SHP77 (cell line): ENCODE results near the gene USPL1.
A peak's percentile ranks its signal among the peaks of the same experiment; 100 is the strongest.

Source experiments
- DNase-seq, 2 experiments: peaks; one replicate each; lab custom pipeline; 2025; lab: John Stamatoyannopoulos, UW

The USPL1 gene

DNA sequence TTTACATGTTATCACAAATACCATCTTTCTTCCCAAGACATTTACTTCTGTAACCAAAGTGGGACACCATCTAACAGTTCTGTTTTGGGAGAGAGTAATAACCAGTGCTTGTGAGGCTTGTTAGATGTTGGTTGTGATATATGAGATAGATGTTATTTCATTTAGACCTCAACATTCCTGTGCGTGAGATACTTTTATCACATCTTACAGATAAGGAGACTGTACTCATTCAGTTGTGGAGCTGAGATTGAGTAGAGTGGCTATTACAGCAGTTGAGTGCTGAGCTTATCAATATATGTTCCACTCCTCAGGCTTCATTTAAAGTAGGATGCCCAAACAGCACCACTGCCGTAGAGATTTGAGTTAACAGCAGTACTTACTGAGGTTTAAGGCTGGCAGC lies 43.1 kb downstream of the USPL1 start:
- no peak for DNase-seq

DNA sequence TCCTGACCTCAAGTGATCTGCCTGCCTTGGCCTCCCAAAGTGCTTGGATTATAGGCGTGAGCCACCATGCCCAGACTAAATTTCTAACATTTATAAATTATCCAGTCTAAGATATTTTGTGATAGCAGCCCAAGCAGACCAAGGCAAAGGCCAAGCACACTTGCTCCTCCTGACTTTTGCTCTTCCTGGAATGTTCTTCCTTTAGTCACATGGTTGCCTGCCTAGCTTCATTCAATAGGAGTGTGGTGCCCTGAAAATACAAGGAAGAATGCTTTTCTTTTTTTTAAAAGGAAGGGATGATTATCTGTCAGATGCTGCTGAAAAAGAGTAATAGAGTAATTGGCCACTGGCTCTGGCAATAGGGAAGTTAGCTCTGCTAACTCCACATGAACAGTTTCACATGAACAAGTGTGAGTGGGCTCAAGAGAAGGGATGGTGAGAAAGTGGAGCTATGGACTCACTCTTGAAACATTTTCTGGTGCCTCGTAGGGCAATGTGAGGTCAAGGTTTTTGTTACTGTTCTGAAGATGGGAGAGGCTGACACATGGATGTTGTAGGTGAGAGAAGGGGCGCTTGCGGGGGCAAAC lies 47.1 kb downstream of the USPL1 start:
- no peak for DNase-seq

DNA sequence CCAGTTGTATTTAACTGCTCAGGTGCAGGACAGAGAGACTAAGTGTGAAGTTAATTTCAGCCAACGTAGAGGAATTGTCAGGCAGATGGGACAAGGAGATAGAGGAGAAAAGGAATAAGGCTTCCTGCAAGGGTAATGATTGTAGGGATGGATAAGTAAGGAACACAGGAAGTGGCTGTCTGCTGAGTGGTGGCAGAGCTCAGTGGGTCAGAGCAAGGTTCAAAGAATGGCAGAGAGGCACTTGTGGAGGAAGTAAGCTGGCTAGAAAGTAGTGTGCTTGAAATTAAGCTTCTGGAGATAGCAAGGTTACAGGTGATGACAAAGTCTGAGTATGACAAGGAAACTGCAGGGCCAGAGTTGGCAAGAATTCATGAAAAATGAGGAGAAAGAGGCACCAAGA lies 47.9 kb downstream of the USPL1 start:
- DNase-seq = no peak

DNA sequence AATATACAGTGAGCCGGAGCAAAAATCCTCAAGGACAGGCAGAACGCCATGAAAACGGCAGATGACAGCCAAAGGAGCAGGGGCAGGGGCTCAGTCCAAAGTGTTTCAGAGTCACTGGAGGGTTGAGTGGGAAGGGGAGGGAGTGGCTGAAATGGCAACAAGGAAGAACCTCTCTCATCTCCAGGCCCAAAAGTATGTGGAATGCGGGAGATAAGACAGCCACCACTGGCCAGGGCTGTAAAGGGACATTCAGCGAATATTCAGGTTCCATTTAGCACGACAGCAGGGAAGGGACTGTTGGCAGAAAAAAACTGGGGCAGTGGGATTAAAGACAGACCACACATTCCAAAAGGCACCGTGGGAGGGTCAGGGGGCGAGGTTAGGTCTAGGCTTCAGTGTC lies 48.4 kb downstream of the USPL1 start:
- DNase-seq = no peak

DNA sequence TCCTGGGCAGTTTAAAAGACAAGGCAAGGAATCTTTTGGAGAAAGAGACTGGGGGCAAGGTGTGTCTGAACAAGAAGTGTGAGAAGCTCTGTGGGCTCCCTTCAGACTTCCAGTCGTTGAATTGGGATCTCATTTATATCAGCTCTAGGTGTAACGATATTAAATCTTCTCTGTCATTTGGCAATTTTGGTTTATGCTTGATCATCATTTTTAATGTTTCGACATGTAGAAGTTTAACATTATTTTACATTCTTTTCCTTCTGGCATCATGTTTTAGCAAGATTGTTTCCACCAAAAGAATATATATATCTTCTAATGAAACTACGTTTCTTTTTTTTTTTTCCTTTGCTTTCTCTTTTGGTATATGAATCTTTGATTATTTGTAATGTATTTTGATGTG lies 49.3 kb downstream of the USPL1 start:
- DNase-seq = no peak

DNA sequence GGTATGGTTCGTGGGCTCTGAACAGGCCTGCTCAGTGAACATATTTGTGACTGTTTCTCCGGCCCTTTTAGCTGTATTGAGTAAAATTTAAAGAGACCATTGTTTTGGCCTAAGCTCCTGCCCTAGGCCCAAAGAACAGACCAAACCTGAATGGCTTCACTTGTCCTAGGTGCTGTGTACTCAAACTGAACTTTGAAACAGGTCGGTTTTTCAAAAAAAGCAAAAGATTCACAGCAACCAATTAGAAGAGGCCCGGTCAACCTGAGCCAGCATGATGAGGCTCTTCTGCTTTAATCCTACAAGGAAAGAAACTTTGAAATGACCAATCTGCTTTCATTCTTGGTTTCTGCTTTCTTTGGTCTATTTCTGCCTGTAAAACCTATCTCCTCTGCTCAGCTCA lies 50.6 kb downstream of the USPL1 start:
- DNase-seq = no peak

DNA sequence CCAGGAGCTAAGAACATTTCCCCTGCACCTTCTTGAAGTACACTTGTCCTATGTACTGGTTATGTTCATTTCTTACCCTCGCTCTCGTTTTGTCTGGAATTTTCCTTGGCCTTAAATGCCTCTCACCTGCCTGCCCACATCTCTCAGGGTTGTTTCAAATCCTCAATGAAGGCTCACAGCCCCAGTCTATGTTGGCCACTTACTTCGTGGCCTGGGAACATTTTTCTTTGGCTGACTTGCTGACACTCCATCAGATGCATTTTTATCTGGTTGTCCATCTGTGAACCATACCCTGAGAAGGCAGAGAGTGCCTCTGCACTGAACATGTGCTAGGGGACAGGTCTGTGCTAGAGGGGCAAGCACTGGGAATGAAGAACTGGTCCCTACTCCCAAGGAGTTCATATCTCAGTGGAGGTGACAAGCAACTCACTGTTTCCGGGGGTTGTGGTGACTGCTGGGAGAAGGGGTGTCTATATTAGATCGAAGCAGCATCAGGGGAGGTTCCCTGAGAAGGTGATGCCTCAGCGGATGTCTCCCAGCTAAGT lies 53.6 kb downstream of the USPL1 start:
- no peak for DNase-seq

DNA sequence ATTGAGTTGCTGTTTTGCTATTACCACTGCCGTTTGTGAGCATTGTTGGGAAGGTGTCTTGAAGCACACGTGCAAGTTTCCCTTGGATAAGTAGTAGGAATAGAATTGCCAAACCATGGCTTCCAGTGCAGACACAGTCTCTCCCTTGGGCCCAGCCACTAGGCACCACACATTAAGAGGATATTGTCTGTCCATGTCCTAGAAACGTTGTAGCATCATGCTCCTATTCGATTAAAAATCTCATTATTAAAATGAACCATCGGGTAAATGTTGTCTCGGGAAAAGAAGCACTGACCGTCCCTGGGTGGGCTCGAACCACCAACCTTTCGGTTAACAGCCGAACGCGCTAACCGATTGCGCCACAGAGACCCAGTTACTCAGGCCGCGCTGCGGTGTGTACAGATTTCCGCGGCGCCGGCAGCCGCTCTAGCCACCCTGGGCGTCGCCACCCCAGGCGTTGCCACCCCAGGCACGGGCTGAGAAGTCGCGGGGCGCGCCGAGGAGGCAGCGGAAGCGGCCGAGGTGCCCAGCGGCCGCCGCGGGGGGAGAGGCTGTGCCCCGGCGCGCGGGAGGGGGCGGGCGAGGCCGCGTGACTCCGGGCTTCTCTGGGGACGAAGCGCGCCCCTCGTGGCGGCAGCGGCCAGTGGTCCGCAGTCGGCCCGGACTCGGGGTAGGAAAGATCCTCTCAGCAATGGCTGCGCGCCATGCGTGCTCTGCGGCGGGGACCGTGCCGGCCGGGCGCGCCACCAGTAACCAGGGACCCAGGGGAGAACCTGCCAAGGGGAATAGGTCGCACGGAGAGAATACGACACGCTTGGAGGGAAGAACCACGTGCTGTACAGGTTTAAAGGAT lies 56.2 kb downstream of the USPL1 start:
- peak; percentile 81 to 84 for DNase-seq

DNA sequence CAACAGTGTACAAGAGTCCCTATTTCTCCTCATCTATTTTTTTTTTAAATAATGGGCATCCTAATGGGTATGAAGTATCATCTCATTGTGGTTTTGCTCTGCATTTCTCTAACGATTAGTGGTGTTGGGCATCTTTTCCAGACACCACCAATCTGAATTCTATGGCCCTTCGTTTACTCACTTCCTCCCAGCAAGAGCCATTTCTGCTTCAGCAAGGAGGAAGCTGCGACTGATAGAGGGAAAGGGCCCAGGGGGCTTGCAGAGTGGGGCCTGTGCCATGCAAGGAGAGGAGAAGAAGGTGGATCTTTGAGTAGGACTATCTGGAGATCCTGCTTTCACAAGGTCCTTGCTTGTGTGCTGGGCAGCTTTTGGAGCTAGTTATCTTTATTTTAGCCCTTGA lies 58.0 kb downstream of the USPL1 start:
- no peak for DNase-seq

DNA sequence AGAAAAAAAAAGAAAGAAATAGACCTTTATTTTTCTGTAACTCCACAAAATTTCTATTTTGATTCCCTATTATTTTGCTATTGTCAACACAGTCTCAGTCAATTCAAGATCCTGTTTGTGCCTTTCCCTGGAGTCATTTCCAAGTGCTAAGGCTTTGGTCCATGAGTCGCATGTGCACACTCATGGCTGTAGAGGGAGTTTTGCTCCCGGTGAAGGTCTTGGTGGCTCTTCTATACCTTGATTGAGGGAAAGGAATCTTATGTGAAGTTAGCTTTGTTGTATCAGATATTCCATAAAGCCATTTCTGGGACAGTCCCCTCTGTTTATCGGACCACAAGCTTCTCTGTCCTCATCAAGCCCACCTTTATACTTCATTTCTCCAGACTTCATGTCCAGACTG lies 59.0 kb downstream of the USPL1 start:
- no peak for DNase-seq

DNA sequence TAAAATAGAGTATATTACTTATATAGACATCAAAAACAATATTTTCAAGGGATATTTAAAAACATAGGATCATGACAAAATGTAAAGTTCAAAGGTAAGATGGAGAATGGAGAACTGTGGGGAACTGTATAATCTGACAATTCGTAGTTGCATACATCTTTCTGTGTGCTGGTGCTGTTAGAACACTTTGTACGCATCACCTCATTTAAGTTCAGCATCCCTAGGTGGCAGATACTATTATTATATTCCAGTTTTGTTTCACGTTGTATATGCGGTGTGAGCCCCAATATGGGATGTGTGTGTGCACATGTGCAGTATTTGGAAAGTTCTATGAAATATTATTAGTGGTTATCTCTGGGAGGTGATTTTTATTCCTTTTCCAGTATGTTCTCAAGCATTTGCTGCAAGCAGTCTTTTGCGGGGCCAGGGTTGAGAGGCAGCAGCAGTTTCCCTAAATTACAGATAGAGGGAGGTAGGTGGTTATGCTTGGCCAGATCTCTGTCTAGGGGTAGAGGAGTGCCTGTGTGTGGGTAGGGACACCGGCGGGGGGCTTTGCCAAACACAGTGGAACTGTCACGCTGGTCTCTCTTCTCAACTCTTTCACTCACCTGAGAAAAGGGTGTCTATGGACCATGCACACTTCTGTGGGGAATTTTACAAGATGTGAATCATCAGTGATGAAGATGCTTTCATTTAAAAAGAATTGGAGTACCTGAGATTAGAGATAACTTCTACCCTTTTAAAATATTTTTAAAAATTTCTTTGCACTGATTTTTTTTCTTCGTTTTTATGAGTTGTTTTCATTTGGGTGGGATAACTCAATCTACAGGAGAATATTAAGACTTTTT lies 62.0 kb downstream of the USPL1 start:
- DNase-seq = peak in 1 of 2 experiments; percentile 21

DNA sequence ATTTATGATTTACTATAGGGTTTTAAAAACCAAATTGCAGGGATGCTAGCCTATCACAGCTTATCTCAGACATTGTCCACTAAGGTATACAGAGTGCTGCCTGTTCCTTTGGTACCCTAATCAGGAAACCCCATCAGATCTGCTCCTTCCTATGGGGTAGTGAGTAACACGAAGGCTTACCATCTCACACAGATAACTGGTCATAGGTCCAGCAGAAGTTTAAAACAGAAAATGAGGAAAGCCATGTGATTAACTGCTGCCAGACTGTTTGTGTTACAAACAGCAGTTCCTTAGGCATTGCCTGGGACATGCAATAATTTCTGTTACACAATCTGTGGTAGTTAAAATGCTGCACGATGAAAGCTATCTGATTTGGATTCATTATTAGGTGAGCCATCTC lies 64.1 kb downstream of the USPL1 start:
- DNase-seq = no peak

DNA sequence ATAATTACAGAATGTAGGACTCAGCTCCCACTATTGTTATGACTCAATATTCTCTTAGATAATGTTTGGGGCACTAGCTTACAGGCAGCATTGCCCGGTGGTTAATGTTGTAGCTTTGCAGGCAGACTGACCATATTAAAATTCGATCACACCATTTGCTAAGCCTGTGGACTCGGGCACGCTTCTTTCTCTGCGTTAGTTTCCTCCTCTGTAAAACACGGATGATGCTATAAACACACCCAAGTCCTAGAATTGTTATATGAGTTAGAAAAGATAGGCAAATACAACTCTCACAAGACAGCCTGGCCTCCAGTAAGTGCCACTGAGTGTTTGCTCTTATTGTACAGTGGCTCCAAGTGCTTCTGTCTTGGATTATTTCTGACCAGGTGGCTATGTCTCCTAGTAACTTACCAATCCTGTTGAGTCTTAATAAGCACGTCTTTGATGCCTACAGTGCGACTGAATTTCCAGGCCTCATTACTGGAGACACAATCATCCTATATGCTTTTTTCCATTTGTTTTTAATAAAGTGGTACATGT lies 67.7 kb downstream of the USPL1 start:
- no peak for DNase-seq

DNA sequence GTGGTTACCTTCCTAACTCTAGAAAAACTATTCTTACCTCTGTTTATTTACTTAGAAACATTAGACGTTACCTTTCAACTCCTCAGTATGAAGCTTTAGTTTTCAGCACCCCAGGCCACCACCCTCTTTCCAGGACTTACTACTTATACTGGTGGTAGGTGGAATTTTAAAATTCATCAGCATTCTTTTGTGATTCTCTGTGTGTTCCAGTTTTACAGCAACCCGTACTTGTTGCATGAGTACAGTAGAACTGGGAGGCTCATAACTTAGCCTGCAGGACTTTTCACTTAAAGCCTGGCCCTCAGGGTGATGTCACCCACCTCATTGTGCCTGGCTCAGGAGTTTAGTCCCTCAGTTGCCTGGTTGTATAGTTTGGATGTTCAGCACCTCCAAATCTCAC lies 68.3 kb downstream of the USPL1 start:
- DNase-seq = no peak

DNA sequence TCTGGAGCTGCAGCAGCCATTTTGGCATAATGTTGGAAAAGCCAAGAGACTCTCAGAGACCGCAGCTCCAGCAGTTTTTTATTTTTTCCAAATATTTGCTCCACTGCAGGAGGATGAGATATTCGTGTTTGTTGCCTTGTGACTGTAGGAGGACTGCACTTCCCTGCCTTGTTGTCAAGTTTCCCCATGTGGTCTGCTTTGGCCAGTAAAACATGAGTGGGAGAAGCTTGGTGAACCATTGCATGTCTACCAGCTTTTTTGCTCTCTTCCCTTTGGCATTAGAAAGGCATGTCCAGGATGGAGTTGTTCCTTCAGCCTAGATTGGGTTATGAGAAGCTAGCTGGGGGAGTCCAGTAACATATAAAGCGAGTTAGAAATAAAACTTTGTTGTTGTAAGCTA lies 69.9 kb downstream of the USPL1 start:
- DNase-seq = no peak

DNA sequence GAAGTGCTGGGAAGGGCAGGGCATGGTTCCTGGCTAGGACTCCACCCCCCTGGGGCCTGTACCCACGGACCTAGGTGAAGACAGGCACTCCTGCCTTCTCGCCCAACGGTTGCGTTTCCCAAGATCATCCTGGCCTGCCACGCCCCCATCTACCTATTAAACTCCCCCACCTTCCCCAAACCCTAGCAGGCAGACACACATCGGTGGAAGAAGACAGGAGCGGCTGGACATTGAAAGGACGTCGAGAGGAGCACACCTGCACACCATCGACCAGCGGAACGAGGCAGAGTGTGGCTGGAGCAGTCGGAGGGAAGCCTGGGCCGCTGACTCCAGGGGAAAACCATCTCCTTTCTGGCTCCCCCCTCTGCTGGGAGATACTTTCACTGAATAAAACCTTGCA lies 72.0 kb downstream of the USPL1 start:
- DNase-seq = no peak

DNA sequence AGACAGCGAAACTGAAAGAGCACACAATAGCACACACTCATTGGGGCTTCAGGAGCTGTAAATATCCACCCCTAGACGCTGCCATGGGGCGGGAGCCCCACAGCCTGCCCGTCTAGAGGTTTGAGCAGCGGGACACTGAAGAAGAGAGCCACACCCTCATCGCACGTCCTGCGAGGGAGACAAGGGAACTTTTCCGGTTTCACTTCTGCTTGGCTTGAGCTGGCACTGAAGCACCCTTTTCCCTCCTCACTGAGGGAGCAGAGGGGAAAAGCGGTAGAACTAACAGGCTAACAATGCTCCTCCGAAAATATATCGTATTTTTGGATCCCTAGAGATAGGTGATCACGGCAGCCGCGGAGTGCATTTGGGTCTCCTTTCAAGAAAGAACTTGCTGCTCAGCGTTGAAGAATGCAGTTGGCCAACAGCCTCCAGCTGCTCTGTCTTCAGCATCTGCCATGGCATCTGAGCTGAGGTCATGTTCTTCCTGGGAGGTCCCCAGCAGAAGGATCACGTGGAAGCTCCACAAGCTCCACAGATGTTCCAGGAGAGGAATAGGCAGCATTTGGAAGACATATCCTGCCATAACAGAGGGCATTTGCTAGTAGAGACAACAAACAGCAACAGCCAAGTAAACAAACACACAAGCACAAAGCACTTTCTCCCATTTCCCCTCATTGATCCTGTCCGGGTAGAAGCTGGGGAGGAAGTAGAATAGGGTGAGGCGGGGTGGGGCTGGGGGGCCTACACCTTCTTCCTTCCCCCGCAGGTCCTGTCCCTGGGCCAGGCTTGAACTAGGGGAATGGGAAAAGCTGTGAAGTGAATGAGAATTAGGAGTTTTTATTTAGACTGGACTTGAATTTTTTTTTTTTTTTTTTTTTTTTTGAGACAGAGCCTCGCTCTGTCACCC lies 72.8 kb downstream of the USPL1 start:
- peak; percentile 12 to 22 for DNase-seq

DNA sequence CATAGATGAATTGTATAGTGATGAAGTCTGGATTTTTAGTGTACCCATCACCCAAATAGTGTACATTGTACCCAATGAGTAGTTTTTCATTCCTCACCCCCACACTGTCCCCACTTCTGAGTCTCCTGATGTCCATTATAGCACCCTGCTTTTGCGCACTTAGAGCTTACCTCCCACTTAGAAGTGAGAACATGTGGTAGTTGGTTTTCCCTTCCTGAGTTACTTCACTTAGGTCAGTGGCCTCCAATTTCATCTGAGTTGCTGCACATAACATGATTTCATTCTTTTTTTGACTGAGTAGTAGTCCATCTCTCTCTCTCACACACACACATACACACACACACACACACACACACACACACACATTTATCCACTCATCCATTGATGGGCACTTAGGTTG lies 74.4 kb downstream of the USPL1 start:
- DNase-seq = no peak

DNA sequence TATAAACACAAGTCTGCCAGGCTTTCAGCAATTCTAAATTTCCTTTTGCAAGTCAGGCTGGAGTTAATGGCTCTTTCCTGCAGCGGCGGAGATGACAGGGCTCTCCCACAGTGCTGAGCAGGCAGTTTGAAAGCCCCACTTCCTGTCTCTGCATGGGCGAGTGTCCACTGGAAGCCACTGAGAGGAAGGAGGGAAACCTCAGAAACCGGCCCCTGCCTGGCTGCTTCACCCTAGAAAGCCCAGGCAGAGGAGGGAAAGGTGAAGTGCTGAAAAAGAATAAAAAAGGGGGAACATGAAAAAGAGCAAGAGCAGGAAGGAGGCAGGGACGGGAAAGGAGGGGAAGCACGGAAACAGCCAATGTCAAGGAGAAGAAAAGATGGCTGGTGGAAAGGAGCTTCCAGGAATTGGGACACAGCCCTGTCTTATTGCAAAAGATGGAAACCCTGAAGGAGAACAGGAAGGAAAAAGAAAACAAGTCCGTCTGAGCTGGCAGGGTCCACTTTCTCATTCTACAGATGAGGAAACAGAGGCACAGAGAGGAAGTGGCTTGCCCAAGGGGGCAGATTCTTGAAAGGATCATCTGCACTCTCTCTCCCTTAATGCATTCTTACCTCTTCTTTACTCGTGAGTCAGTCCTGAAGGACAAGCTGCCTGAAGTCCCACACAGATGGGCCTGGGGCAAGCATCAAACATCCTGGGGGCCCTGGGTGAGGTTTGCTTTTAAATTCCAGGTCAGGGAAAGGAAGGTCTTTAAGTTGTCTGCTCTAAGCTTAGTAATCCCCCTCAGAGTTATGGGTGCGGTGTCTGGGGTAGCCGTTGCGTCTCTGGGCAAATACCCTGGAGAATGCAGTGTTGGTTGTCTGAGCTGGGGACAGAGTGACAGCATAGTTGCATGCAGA lies 78.8 kb downstream of the USPL1 start:
- DNase-seq = no peak
